ENCODE data around the gene IGSF22. TPM values are rescaled to one million over a fixed set of nuclear protein-coding genes. Genes with fewer than 3 reads are reported as not detected.

The IGSF22 gene
- not detected in 2 replicates for total RNA-seq

GRCh38 chr11:18726040-18726439 lies at the start of gene IGSF22:
Gene IGSF22, minus strand, starts transcription at chr11:18726188. Its CDS starts 1,952 bp downstream, at chr11:18724236.

GRCh38 chr11:18698341-18699268 lies 27.4 kb downstream of the IGSF22 start, which contains the start of gene TMEM86A:
Gene TMEM86A, plus strand, starts transcription at chr11:18698779. Its CDS starts 108 bp downstream, at chr11:18698887.

Other genes starting within 250 kb of the IGSF22 start
- 103 and 110 TPM in 2 replicates for gene TSG101, start 199.2 kb downstream of the IGSF22 start, total RNA-seq
- 21.0 and 39.1 TPM in 2 replicates for gene UEVLD, start 137.5 kb downstream of the IGSF22 start, total RNA-seq
- gene MISFA, start 126.4 kb downstream of the IGSF22 start, total RNA-seq: 0.29 TPM in 1 of 2 replicates, not detected in the other
- gene SPTY2D1, start 91.8 kb downstream of the IGSF22 start, total RNA-seq: 24.3 and 32.1 TPM in 2 replicates
- 0.29 and 1.3 TPM in 2 replicates for gene TMEM86A, start 27.4 kb downstream of the IGSF22 start, total RNA-seq
- gene PTPN5, start 65.6 kb upstream of the IGSF22 start, total RNA-seq: not detected in 2 replicates
- not detected in 2 replicates for gene MRGPRX1, start 213.2 kb upstream of the IGSF22 start, total RNA-seq